HL-60 (cell line): ENCODE measurements around the gene PIK3CD.

Experiments used
- GABPA ChIP-seq: IDR thresholded peaks from 2 replicates; pipeline ENCODE4 v1.6.1; 2012; ENCODE audit warnings: low read depth
- POLR2AphosphoS5 ChIP-seq: IDR thresholded peaks from 2 replicates; pipeline ENCODE4 v1.6.1; 2012; ENCODE audit warnings: low read depth
- SPI1 ChIP-seq: IDR thresholded peaks from 2 replicates; pipeline ENCODE4 v1.6.1; 2012; ENCODE audit warnings: low read depth, mild to moderate bottlenecking, borderline replicate concordance
- TF ChIP-seq, protein P1 (sequence below): IDR thresholded peaks from one replicate; pipeline ENCODE4 v1.5.1; 2011; ENCODE audit warnings: low read length, control low read depth, inconsistent platforms; ENCODE audit not compliant: insufficient read depth
- TF ChIP-seq, protein P2 (sequence below): IDR thresholded peaks from 2 replicates; pipeline ENCODE4 v1.6.1; 2012; ENCODE audit warnings: low read depth; ENCODE audit not compliant: insufficient replicate concordance

DNA sequence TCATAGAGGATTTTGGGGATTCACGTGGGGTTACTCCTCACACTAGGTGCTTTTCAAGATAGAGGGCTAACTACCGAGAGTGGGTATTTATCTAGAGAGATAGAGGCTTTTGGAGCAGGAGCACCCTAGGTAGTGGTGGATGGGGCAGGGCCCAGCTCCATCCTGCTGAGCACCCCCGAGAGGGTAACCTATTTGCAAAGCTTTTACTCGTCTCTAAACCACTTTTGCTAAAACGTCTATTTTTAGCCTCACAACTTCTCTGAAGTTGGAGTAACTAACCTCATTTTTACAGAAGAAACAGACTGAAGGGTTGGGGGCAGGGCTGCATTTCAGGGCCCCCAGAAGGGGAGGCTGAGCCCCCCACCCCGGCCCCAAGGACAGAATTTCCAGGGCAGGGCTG, 12.3 kb upstream of the PIK3CD start:
- TF ChIP-seq POLR2AphosphoS5 (no peak), GABPA (no peak), SPI1 (no peak)
- TF ChIP-seq, protein P1, sequence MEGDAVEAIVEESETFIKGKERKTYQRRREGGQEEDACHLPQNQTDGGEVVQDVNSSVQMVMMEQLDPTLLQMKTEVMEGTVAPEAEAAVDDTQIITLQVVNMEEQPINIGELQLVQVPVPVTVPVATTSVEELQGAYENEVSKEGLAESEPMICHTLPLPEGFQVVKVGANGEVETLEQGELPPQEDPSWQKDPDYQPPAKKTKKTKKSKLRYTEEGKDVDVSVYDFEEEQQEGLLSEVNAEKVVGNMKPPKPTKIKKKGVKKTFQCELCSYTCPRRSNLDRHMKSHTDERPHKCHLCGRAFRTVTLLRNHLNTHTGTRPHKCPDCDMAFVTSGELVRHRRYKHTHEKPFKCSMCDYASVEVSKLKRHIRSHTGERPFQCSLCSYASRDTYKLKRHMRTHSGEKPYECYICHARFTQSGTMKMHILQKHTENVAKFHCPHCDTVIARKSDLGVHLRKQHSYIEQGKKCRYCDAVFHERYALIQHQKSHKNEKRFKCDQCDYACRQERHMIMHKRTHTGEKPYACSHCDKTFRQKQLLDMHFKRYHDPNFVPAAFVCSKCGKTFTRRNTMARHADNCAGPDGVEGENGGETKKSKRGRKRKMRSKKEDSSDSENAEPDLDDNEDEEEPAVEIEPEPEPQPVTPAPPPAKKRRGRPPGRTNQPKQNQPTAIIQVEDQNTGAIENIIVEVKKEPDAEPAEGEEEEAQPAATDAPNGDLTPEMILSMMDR = no peak
- TF ChIP-seq, protein P2, sequence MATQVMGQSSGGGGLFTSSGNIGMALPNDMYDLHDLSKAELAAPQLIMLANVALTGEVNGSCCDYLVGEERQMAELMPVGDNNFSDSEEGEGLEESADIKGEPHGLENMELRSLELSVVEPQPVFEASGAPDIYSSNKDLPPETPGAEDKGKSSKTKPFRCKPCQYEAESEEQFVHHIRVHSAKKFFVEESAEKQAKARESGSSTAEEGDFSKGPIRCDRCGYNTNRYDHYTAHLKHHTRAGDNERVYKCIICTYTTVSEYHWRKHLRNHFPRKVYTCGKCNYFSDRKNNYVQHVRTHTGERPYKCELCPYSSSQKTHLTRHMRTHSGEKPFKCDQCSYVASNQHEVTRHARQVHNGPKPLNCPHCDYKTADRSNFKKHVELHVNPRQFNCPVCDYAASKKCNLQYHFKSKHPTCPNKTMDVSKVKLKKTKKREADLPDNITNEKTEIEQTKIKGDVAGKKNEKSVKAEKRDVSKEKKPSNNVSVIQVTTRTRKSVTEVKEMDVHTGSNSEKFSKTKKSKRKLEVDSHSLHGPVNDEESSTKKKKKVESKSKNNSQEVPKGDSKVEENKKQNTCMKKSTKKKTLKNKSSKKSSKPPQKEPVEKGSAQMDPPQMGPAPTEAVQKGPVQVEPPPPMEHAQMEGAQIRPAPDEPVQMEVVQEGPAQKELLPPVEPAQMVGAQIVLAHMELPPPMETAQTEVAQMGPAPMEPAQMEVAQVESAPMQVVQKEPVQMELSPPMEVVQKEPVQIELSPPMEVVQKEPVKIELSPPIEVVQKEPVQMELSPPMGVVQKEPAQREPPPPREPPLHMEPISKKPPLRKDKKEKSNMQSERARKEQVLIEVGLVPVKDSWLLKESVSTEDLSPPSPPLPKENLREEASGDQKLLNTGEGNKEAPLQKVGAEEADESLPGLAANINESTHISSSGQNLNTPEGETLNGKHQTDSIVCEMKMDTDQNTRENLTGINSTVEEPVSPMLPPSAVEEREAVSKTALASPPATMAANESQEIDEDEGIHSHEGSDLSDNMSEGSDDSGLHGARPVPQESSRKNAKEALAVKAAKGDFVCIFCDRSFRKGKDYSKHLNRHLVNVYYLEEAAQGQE = no peak
